GM12874 (cell line): ENCODE data around the gene PPIA.

Experiments
- CTCF ChIP-seq: IDR thresholded peaks from 2 replicates; pipeline ENCODE4 v1.5.1; 2011; ENCODE audit warnings: low read depth, mild to moderate bottlenecking, control low read depth, low read length, moderate library complexity; ENCODE audit not compliant: insufficient read depth

PPIA gene

GRCh38 chr7:44794331-44794730, 2.1 kb upstream of the PPIA start:
- TF ChIP-seq CTCF = no peak

GRCh38 chr7:44796034-44796503, 412 bp upstream of the PPIA start:
- TF ChIP-seq CTCF = no peak

GRCh38 chr7:44797329-44798258, 1.1 kb downstream of the PPIA start:
- peak; percentile 67 for TF ChIP-seq CTCF

GRCh38 chr7:44798649-44799305, 2.3 kb downstream of the PPIA start:
- no peak for TF ChIP-seq CTCF

GRCh38 chr7:44799939-44800338, 3.5 kb downstream of the PPIA start:
- TF ChIP-seq CTCF = no peak

- no peak for TF ChIP-seq CTCF
Observed at GRCh38 chr7:44801890-44802289, 5.4 kb downstream of the PPIA start.

- no peak for TF ChIP-seq CTCF
Observed at GRCh38 chr7:44802418-44803025, 6.0 kb downstream of the PPIA start.
